Aorta (tissue), 5 donors: Measurements from ENCODE around the gene HSD17B12. TPM values are rescaled to one million over a fixed set of nuclear protein-coding genes. Genes with fewer than 3 reads are reported as not detected.

Source experiments
- ATAC-seq: fragments of 200-7000 bp; cut with Tn5 transposase; one replicate; pipeline ENCODE4 v1.9.1; 2022; ENCODE audit warnings: moderate library complexity; ENCODE audit not compliant: low FRiP score
- DNase-seq, 2 donors: peaks; one replicate each; pipeline ENCODE4 v3.0.0-alpha.2; 2020
- H3K27ac ChIP-seq, 2 donors: one replicate each; pipeline ENCODE4 v1.5.1; 2013; ENCODE audit warnings: low read length in 2 of 2, mild to moderate bottlenecking in 2 of 2, moderate library complexity in 2 of 2, control low read depth in 1 of 2, inconsistent platforms in 1 of 2, low read depth in 1 of 2
- H3K27me3 ChIP-seq, 2 donors: one replicate each; pipeline ENCODE4 v1.6.1; 2013; ENCODE audit warnings: control low read depth in 1 of 2, low read length in 1 of 2, mild to moderate bottlenecking in 1 of 2, moderate library complexity in 1 of 2; ENCODE audit not compliant: insufficient read depth in 2 of 2, control insufficient read depth in 1 of 2
- H3K36me3 ChIP-seq, 2 donors: one replicate each; pipeline ENCODE4 v1.6.1; 2013; ENCODE audit warnings: control low read depth in 1 of 2, low read length in 1 of 2, mild to moderate bottlenecking in 1 of 2; ENCODE audit not compliant: insufficient read depth in 2 of 2, control insufficient read depth in 1 of 2
- H3K4me1 ChIP-seq, 2 donors: one replicate each; pipeline ENCODE4 v1.6.1; 2013; ENCODE audit warnings: low read length in 2 of 2, control low read depth in 1 of 2, mild to moderate bottlenecking in 1 of 2, moderate library complexity in 1 of 2; ENCODE audit not compliant: insufficient read depth in 2 of 2, control insufficient read depth in 1 of 2
- H3K4me3 ChIP-seq, 2 donors: one replicate each; pipeline ENCODE4 v1.5.1; 2013; ENCODE audit warnings: low read length in 2 of 2, control low read depth in 1 of 2, mild to moderate bottlenecking in 1 of 2
- H3K9me3 ChIP-seq: one replicate; pipeline ENCODE4 v1.6.1; 2013; ENCODE audit warnings: mild to moderate bottlenecking, low read length; ENCODE audit not compliant: control insufficient read depth
- WGBS, 2 donors: extraction: QIAGEN DNeasy Blood & Tissue Kit; methylation state at CpG; one replicate each; pipeline ENCODE4 v1.1.7; 2013; 5-methylcytosine and 5-hydroxymethylcytosine counted together
- intact Hi-C, 2 donors: fragments of 100-400 bp; cut with DNase I; formaldehyde crosslinking; loops; one replicate each; pipeline versions ENCODE4 v1.14.2 to v1.15.0; 2022
- polyA plus RNA-seq, 2 donors: library from polyadenylated mRNA; stranded (reverse); fragments of 200-250 nt; gene quantifications; one replicate each; pipeline ENCODE4 v1.2.3, GENCODE V29; 2013
- total RNA-seq, 2 donors: library from RNA; stranded (reverse); fragmentation: NEBNext Ultra II Directional; extraction: Animal tissue kit (Norgen Biotek cat#: 25700); gene quantifications; one replicate each; pipeline ENCODE4 v1.2.1, GENCODE V29; 2021
- donor health status: healthy with polysubstance abuse.
- donor health status: Bipolar disorder and iron deficiency.
- donor health status: DM: no; HTN: no; CAD: no.
- donor health status: DM: no; HTN: no; CAD: no.
- donor health status: DM: yes; HTN: yes; CAD: no.

The HSD17B12 gene
- total and polyA plus RNA-seq, 4 donors: 62.2 to 108 (median 87.3) TPM

DNA sequence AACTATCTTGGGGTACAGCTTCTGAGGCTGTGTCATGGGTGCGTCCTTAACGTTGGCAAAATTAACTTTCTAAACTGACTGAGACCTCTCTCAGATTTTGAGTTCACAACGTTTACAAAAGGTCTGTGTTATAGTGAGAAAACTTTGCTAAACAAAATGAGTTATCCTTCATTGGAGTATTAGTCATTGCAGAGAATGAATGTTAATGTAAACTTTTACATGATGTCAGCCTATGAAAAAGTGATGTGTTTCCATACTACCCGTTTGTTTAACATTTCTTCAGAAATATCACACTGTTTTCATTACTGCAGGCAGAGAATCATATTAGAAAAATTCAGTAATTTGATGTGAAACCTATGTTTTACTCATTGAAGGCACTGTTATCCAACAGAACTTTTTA is 32.1 kb downstream of the HSD17B12 start:
- no peak for ATAC-seq
- Histone ChIP-seq H3K9me3 (no peaks in the 10 kb centered on the region), H3K4me1 (no peaks in the 10 kb centered on the region), H3K4me3 (no peak overlapping the region), H3K36me3 (no peaks in the 10 kb centered on the region), H3K27ac (no peak overlapping the region), H3K27me3 (no peaks in the 10 kb centered on the region)
- WGBS, 2 donors: 50 to 65% methylated on average over 4 of the region's 4 CpGs
- intact Hi-C loops: no loop called here
- DNase-seq: no peak

DNA sequence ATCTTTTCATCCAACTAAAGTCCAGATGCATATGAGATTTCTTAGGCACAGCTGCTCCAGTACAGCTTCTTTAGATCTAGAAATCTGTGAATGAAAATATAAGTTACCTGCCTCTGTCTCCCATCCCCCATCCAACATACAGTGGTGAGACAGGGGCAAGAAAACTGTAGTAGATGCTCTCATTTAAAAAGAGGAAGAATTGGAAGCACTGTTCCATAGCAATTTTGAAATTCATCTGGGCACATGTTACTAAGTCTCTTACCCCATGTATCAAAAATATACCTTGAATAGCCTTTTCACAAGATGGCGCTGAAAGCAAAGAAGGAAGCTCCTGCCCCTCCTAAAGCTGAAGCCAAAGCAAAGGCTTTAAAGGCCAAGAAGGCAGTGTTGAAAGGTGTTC is 37.8 kb downstream of the HSD17B12 start:
- WGBS, 2 donors: 99 to 100% methylated on average over 1 of the region's 1 CpG
- no peak overlapping the region for H3K4me3 ChIP-seq
- intact Hi-C loops: no loop called here
- H3K36me3 ChIP-seq: no peaks in the 10 kb centered on the region
- no peak for ATAC-seq
- peaks cover 1 to 3% of the 10 kb centered on the region in 2 donors for H3K4me1 ChIP-seq
- H3K27me3 ChIP-seq: no peaks in the 10 kb centered on the region
- H3K9me3 ChIP-seq: no peaks in the 10 kb centered on the region
- H3K27ac ChIP-seq: no peak overlapping the region
- DNase-seq: no peak

DNA sequence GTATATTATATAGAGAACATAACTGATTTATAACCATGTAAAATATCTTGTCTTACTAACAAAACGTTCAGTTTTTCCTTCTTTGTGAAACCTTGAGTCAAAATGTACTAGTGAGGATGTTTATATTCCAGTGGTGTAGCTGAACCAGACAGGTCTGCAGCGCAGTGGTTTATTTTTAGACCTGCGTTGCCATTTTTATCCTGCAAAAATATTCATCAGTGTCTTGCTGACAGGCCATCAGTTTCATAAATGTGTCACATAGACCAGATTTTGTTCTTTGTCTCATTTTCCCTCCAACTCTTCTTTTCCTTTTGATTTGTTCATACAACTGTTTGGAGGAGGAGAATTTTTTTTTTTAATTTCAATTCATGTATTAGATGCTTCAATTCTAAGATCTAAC is 43.1 kb downstream of the HSD17B12 start:
- Histone ChIP-seq H3K4me3 (no peak overlapping the region), H3K4me1 (peaks cover 1 to 7% of the 10 kb centered on the region in 2 donors), H3K27me3 (no peaks in the 10 kb centered on the region), H3K27ac (no peak overlapping the region), H3K9me3 (no peaks in the 10 kb centered on the region), H3K36me3 (no peaks in the 10 kb centered on the region)
- intact Hi-C loops: loop anchor here in 1 of 2 donors (5.0 kb wide), 1 partner anchor 36 kb away; no protein-coding TSS in a partner anchor
- DNase-seq: no peak
- 2 to 8% methylated on average over 3 of the region's 3 CpGs for WGBS, 2 donors
- ATAC-seq: no peak

DNA sequence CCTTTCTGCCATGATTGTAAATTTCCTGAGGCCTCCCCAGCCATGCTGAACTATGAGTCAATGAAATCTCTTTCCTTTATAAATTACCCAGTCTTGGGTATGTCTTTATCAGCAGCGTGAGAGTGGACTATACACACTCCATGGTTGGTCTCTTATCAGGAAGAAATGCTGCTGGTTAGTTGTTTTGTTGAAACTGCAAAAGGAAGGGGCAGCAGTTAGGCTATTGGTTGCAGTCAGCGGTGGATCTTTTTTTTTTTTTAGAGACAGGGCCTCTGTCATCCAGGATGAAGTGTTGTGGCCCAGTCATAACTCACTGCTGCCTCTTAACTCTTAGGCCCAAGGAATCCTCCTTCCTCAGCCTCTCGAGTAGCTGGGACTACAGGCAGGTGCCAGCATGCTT is 51.7 kb downstream of the HSD17B12 start:
- no peaks in the 10 kb centered on the region for H3K27me3 ChIP-seq
- ATAC-seq (no peak), DNase-seq (no peak)
- no peak overlapping the region for H3K27ac ChIP-seq
- peaks cover 0 to under 1% of the 10 kb centered on the region in 2 donors for H3K4me1 ChIP-seq
- 82 to 85% methylated on average over 3 of the region's 3 CpGs for WGBS, 2 donors
- H3K4me3 ChIP-seq: no peak overlapping the region
- H3K9me3 ChIP-seq: no peaks in the 10 kb centered on the region
- intact Hi-C loops: no loop called here
- H3K36me3 ChIP-seq: no peaks in the 10 kb centered on the region

DNA sequence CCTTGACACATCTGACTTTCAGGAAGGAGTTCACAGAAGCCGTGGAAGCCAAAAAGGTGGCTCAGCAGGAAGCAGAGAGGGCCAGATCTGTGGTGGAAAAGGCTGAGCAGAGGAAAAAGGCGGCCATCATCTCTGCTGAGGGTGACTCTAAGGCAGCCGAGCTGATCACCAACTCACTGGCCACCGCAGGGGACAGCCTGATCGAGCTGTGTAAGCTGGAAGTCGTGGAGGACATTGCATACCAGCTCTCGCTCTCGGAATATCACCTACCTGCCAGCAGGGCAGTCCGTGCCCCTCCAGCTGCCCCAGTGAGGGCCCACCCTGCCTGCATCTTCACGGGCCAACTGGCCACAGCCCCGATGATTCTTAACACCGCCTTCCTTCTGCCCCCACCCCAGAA is 53.7 kb downstream of the HSD17B12 start:
- Histone ChIP-seq H3K4me1 (peaks cover 1 to 12% of the 10 kb centered on the region in 2 donors), H3K27ac (no peak overlapping the region), H3K4me3 (no peak overlapping the region), H3K9me3 (no peaks in the 10 kb centered on the region), H3K36me3 (no peaks in the 10 kb centered on the region), H3K27me3 (no peaks in the 10 kb centered on the region)
- intact Hi-C loops: no loop called here
- 97 to 98% methylated on average over 12 of the region's 12 CpGs for WGBS, 2 donors
- no peak for ATAC-seq
- DNase-seq: no peak

DNA sequence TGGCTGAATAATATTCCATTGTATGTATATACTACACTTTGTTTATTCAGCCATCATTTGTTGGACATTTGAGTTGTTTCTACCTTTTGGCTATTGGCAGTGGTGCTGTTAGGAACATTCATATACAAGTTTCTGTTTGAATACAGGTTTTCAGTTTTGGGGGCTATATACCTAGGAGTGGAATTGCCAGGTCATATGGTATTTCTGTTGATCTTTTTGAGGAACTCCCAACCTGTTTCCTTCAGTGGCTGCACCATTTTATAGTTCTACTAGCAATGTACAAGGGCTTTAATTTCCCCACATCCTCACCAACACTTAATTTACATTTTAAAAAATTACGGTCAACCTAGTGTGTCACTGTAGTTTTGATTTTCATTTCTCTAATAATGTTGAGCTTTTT is 54.6 kb downstream of the HSD17B12 start:
- intact Hi-C loops: loop anchor here in 1 of 2 donors (5.0 kb wide), 1 partner anchor 93 kb away; no protein-coding TSS in a partner anchor
- Histone ChIP-seq H3K27me3 (no peaks in the 10 kb centered on the region), H3K36me3 (no peaks in the 10 kb centered on the region), H3K4me1 (peaks cover 3 to 19% of the 10 kb centered on the region in 2 donors), H3K27ac (no peak overlapping the region), H3K9me3 (no peaks in the 10 kb centered on the region), H3K4me3 (no peak overlapping the region)
- DNase-seq: no peak
- WGBS, 2 donors: 99 to 100% methylated on average over 1 of the region's 1 CpG
- ATAC-seq: no peak

DNA sequence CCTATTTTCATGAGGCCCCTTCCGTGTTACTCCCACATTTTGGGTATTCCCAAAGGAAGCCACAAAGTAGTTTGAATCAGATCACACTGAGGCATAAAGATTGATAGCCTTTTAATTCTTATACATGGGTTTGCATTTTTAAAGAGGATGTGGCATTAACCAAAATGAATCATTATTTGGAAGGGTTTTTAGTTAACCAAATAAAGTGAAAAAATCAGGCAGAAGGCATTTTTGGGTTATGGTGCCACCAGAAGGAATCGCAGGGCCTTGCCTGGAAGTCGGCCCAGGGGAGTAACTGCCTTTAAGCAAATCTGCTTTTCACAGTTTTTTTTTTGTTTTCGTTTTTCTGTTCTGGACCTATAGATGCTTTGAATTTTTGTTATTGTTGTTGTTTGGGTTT is 55.4 kb downstream of the HSD17B12 start:
- WGBS, 2 donors: 6 to 7% methylated on average over 4 of the region's 4 CpGs
- peak overlapping the region; percentile 68 to 77 for H3K27ac ChIP-seq
- ATAC-seq (no peak), DNase-seq (peak in 1 of 2 donors; percentile 48)
- intact Hi-C loops: loop anchor here (2.0 to 5.0 kb wide), 2 partner anchors 55 to 94 kb away; partner anchors contain the start of gene HSD17B12 (in 1 of the 2)
- no peaks in the 10 kb centered on the region for H3K9me3 ChIP-seq
- H3K4me3 ChIP-seq: peak overlapping the region in 1 of 2 donors; percentile 26
- H3K36me3 ChIP-seq: no peaks in the 10 kb centered on the region
- H3K27me3 ChIP-seq: no peaks in the 10 kb centered on the region
- H3K4me1 ChIP-seq: peaks cover 3 to 19% of the 10 kb centered on the region in 2 donors

DNA sequence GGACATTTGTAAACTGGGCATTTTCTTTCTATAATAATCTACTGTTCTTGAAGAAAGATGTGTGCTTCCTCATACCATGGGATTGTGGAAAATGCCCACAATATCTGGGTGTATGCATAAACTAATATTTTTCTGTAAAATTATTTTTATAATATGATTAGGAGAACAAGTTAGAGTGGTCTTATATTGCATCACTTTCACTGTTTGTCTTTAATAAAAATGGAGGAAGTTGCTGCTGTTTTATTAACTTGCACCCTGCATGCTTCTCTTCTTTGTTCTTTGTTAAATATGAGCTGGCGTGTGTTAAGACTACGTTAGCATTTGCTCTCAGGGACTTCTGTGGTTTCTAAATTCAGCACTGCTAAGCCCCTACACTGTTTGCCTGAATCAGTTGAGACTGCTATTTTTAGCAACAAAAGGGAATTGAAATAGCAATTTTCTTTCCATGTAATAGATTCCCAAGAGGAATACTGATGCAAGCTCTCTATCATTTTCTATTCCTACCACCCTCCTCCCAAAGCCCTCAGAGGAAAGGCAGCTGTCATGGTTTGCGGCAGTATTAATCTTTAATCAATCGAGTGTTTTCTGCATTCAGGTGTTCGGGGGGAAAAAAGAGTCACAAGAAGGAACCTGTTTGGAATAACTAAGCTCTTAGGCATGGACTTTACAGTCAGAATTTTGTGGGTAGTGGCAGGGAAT is 56.1 kb downstream of the HSD17B12 start:
- H3K4me1 ChIP-seq: peaks cover 3 to 19% of the 10 kb centered on the region in 2 donors
- H3K4me3 ChIP-seq: peak overlapping the region; percentile 26 to 30
- H3K9me3 ChIP-seq: no peaks in the 10 kb centered on the region
- H3K36me3 ChIP-seq: no peaks in the 10 kb centered on the region
- ATAC-seq: peak; percentile 69
- H3K27me3 ChIP-seq: no peaks in the 10 kb centered on the region
- WGBS, 2 donors: 1 to 5% methylated on average over 5 of the region's 5 CpGs
- no peak for DNase-seq
- peak overlapping the region; percentile 68 to 89 for H3K27ac ChIP-seq
- intact Hi-C loops: loop anchor here (2.0 to 5.0 kb wide), 2 partner anchors 56 to 94 kb away; partner anchors contain the start of gene HSD17B12 (in 1 of the 2)

DNA sequence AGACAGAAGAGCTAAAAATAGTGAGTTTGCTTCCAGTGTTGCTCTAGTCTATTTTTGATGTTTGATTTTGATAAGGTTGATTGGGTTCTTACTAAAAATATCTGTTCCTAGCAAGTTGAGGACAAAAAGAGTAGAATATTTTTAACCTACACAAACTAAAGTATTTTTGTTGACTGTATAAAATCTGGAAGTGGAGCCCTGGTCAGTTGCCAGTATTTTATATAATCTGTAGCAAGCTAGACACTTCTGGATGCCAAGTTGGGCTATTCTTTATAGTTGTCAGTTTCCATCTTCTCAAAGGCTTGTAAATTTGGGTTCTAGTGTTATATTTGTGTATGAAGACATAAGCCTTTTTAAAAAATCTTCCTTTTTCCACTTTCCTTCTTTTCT is 56.7 kb downstream of the HSD17B12 start:
- ATAC-seq (peak; percentile 27), DNase-seq (no peak)
- no peaks in the 10 kb centered on the region for H3K9me3 ChIP-seq
- intact Hi-C loops: loop anchor here (2.0 to 5.0 kb wide), 2 partner anchors 56 to 95 kb away; partner anchors contain the start of gene HSD17B12 (in 1 of the 2)
- H3K4me3 ChIP-seq: peak overlapping the region in 1 of 2 donors; percentile 30
- peak overlapping the region in 1 of 2 donors; percentile 89 for H3K27ac ChIP-seq
- H3K36me3 ChIP-seq: no peaks in the 10 kb centered on the region
- H3K4me1 ChIP-seq: peaks cover 3 to 19% of the 10 kb centered on the region in 2 donors
- H3K27me3 ChIP-seq: no peaks in the 10 kb centered on the region
